GM23338 (cell line): ENCODE measurements around the gene MITD1.

Source experiments
- CREB1 ChIP-seq: fragments of 250-450 bp; sonication (Bioruptor Pico); IDR thresholded peaks from 2 replicates; pipeline ENCODE4 v1.5.0; 2020; ENCODE audit warnings: low read depth, mild to moderate bottlenecking, moderate library complexity
- CTCF ChIP-seq, 2 experiments: fragments of 200-600 bp in 1 of 2; sonication (generic) in 1 of 2; conservative IDR thresholded peaks; 2 replicates each; pipeline versions ENCODE4 v1.5.1 to v1.6.1; 2016 to 2017; ENCODE audit warnings: antibody characterized with exemption in 2 of 2, low read depth in 2 of 2, mild to moderate bottlenecking in 2 of 2, moderate library complexity in 1 of 2
- EZH2 ChIP-seq: fragments of 200-600 bp; sonication (generic); IDR thresholded peaks from one replicate; pipeline ENCODE4 v1.8.0; 2017; ENCODE audit warnings: antibody characterized with exemption, mild to moderate bottlenecking, low read depth; ENCODE audit not compliant: unreplicated experiment
- EZH2phosphoT487 ChIP-seq: fragments of 200-600 bp; sonication (generic); IDR thresholded peaks from one replicate; pipeline ENCODE4 v1.8.1; 2018; ENCODE audit warnings: antibody characterized with exemption; ENCODE audit not compliant: unreplicated experiment
- NANOG ChIP-seq: IDR thresholded peaks from 2 replicates; pipeline ENCODE4 v1.6.1; 2016; ENCODE audit warnings: antibody characterized with exemption, borderline replicate concordance
- STAT1 ChIP-seq: IDR thresholded peaks from one replicate; pipeline ENCODE4 v1.6.1; 2016; ENCODE audit warnings: antibody characterized with exemption; ENCODE audit not compliant: unreplicated experiment

DNA sequence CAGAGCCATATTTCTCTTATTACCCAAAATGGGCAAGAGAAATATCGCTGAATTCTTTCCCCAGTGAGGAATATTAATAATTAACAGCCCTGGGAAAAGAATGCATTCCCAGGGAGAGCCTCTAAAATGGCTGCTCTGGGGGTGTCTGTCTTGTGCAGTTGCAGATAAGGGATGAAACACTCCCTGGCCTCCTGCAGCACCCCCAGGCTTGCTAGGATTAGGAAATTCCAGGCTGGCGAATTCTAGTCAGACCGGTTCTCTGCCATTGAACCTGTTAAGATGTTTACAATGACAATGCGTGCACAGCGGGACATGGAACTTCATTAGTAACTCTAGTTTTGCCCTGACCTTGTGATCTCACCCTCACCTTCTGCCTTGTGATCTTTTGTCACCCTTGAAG is 24.6 kb upstream of the MITD1 start:
- TF ChIP-seq CTCF (conservative IDR thresholded peaks at IDR 0.05; ENCODE audit: low read depth in 2 of 2) (no peak), EZH2 (no peak), EZH2phosphoT487 (no peak), CREB1 (0 out of 2 replicates have a peak, but pooled peaks have one; percentile 2), STAT1 (no peak), NANOG (no peak)
